ENCODE results near the gene PTGFRN. TPM values are rescaled to one million over a fixed set of nuclear protein-coding genes. Genes with fewer than 3 reads are reported as not detected.

Gene PTGFRN
- total and polyA plus RNA-seq, 9 of the 15 experiments (the other 6 are each of a cell fraction or from before 2014, with no cell fraction given) = 17.3 to 33.1 (median 25.7) TPM

GRCh38 chr1:116910379-116911187 lies 867 bp downstream of the PTGFRN start (continued):
- TF ChIP-seq NKRF (IDR thresholded peaks at IDR 0.05; ENCODE audit: borderline replicate concordance) (0 out of 2 replicates have a peak, but pooled peaks have one; percentile 32), ZFX (CRISPR knock-in tag; IDR thresholded peaks at IDR 0.05) (peak; percentile 36), KLF16 (IDR thresholded peaks at IDR 0.05) (no peak), DLX4 (CRISPR knock-in tag; IDR thresholded peaks at IDR 0.05) (no peak), HDAC2 (IDR thresholded peaks at IDR 0.05) (no peak), STAT6 (CRISPR knock-in tag; IDR thresholded peaks at IDR 0.05) (0 out of 2 replicates have a peak, but pooled peaks have one; percentile 39), CREB1 (IDR thresholded peaks at IDR 0.05) (0 out of 2 replicates have a peak, but pooled peaks have one; percentile 14), CREB1 (CRISPR knock-in tag; IDR thresholded peaks at IDR 0.05) (peak; percentile 30; the same call in 1 of the 2 replicates), RBBP5 (IDR thresholded peaks at IDR 0.05; ENCODE audit: borderline replicate concordance, insufficient read depth, low read length, poor library complexity, severe bottlenecking) (peak; percentile 64), ZNF121 (CRISPR knock-in tag; conservative IDR thresholded peaks at IDR 0.05) (no peak), GABPA (tag; conservative IDR thresholded peaks at IDR 0.05; ENCODE audit: low read depth) (peak; percentile 76), USF1 (CRISPR knock-in tag; IDR thresholded peaks at IDR 0.05) (no peak), EP400 (IDR thresholded peaks at IDR 0.05) (peak; percentile 36; the same call in 1 of the 2 replicates)
